ENCODE measurements around the gene HIF1A. TPM values are rescaled to one million over a fixed set of nuclear protein-coding genes. Genes with fewer than 3 reads are reported as not detected.

HIF1A gene
- total and polyA plus RNA-seq, 2 of the 8 experiments (the other 6 are each of a cell fraction or from before 2014, with no cell fraction given): 54.8 to 175 TPM

DNA sequence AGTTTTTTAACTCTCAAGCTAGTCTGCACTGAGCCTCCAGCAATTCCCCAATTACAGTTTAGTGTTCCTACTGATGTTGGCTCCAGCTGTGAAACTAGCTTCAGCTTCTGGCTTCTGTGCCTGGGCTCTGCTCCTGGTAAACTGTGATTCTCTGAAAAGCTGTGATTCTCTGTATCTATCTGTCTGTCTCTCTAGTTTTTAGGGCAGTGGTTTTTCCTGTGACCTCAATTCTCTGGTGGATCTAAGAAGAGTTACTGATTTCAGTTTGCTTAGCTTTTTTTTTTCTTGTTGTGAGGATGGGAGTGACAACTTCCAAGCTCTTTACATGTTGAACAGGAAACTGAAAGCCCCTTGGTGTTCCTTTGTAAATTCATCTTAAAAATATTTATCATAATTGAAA lies 3.8 kb upstream of the HIF1A start:
- POLR2A ChIA-PET (ENCODE audit: partially characterized antibody): interaction anchor here (0.6 to 2.2 kb wide), 4 partner anchors 11 to 192 kb away, joined by 3 to 5 read pairs (median 3); no protein-coding TSS in a partner anchor
- no peaks in the 10 kb centered on the region for H3K9me3 ChIP-seq (ENCODE audit: insufficient read depth in 2 of 2, low read depth in 1 of 2, low read length in 1 of 2)
- peaks cover 0 to 6% (median 0%) of the 10 kb centered on the region in 4 experiments; a peak in 3 of 7 replicates for H3K4me1 ChIP-seq (replicated peaks in 1 of 4; ENCODE audit: control insufficient read depth in 3 of 4, insufficient read depth in 4 of 4, low read length in 3 of 4)
- no peak overlapping the region for H3K9ac ChIP-seq (replicated peaks in 1 of 4; ENCODE audit: extremely low read depth in 1 of 4, low read depth in 3 of 4, low read length in 3 of 4)
- CTCF ChIA-PET (ENCODE audit: partially characterized antibody): interaction anchor here (0.7 to 1.7 kb wide), 3 partner anchors 11 to 216 kb away, joined by 3 to 7 read pairs (median 4); no protein-coding TSS in a partner anchor
- no peak overlapping the region for H4K5ac ChIP-seq (ENCODE audit: insufficient read length, low read depth, low read length)
- H3K27ac ChIP-seq (ENCODE audit: low read depth, low read length): no peak overlapping the region
- peaks cover 3% of the 10 kb centered on the region for H3K23me2 ChIP-seq (ENCODE audit: low read depth, low read length)
- no peak overlapping the region for H3K4ac ChIP-seq (replicated peaks; ENCODE audit: insufficient read length, low read depth, low read length)
- no peaks in the 10 kb centered on the region for H3K79me1 ChIP-seq (ENCODE audit: low read depth, low read length)
- no peak overlapping the region for H3K56ac ChIP-seq (replicated peaks; ENCODE audit: insufficient read length, low read depth, low read length)
- H2AK5ac ChIP-seq (ENCODE audit: low read depth, low read length): no peak overlapping the region
- no peak for DNase-seq (ENCODE audit: low read depth in 1 of 2, low spot score in 2 of 2)
- H2BK120ac ChIP-seq (replicated peaks; ENCODE audit: low read depth, low read length): no peak overlapping the region
- H3K36me3 ChIP-seq (ENCODE audit: control insufficient read depth in 2 of 4, insufficient read depth in 4 of 4, low read length in 3 of 4): no peaks in the 10 kb centered on the region
- H3K79me2 ChIP-seq (ENCODE audit: control insufficient read depth in 1 of 2, insufficient read depth in 2 of 2, low read length in 2 of 2): peaks cover 7% of the 10 kb centered on the region in 2 experiments
- peak overlapping the region; percentile 65; the same call in 1 of the 2 replicates for H2AFZ ChIP-seq (ENCODE audit: low read length)
- FAIRE-seq: no peak
- H2BK20ac ChIP-seq (ENCODE audit: low read length): no peak overlapping the region
- no peak overlapping the region for H4K91ac ChIP-seq (replicated peaks; ENCODE audit: insufficient read length, low read length)
- no peak overlapping the region for H3K18ac ChIP-seq (ENCODE audit: extremely low read depth, low read length)
- no peak overlapping the region for H3K14ac ChIP-seq (ENCODE audit: insufficient read length)
- H3K4me2 ChIP-seq (ENCODE audit: insufficient read depth in 1 of 2, low read depth in 2 of 2, low read length in 2 of 2): no peak overlapping the region
- H2BK15ac ChIP-seq (ENCODE audit: low read length): no peak overlapping the region
- no peaks in the 10 kb centered on the region for H4K20me1 ChIP-seq (replicated peaks in 1 of 2; ENCODE audit: control insufficient read depth in 1 of 2, insufficient read depth in 2 of 2, low read length in 2 of 2)
- no peak overlapping the region for H3K4me3 ChIP-seq (ENCODE audit: extremely low read depth in 1 of 4, insufficient read depth in 2 of 4, low read depth in 3 of 4, low read length in 4 of 4)
- no peak overlapping the region for H4K8ac ChIP-seq (ENCODE audit: extremely low read depth, insufficient read depth, low read length)
- H2BK5ac ChIP-seq (ENCODE audit: low read depth, low read length): no peak overlapping the region
- H2BK12ac ChIP-seq (ENCODE audit: low read depth, low read length): no peak overlapping the region
- H3K27me3 ChIP-seq (replicated peaks in 1 of 4; ENCODE audit: control insufficient read depth in 3 of 4, extremely low read depth in 1 of 4, insufficient read depth in 3 of 4, low read length in 3 of 4): no peaks in the 10 kb centered on the region
- H3K23ac ChIP-seq (ENCODE audit: insufficient read length): no peak overlapping the region
- TF ChIP-seq, protein P1, sequence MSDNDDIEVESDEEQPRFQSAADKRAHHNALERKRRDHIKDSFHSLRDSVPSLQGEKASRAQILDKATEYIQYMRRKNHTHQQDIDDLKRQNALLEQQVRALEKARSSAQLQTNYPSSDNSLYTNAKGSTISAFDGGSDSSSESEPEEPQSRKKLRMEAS (IDR thresholded peaks at IDR 0.05): no peak
- TF ChIP-seq EZH2 (IDR thresholded peaks at IDR 0.05; ENCODE audit: low read depth, low read length, severe bottlenecking) (no peak), JUND (IDR thresholded peaks at IDR 0.05; ENCODE audit: low read length) (no peak), CHD2 (IDR thresholded peaks at IDR 0.05; ENCODE audit: low read length) (no peak), FOSL1 (IDR thresholded peaks at IDR 0.05; ENCODE audit: insufficient read depth, low read depth, low read length) (no peak), NRF1 (IDR thresholded peaks at IDR 0.05; ENCODE audit: low read depth, low read length) (no peak), GTF2F1 (IDR thresholded peaks at IDR 0.05; ENCODE audit: borderline replicate concordance, low read depth, low read length) (no peak), KDM5A (IDR thresholded peaks at IDR 0.05; ENCODE audit: low read length) (no peak), EP300 (IDR thresholded peaks at IDR 0.05; ENCODE audit: borderline replicate concordance in 1 of 2, low read depth in 2 of 2, low read length in 2 of 2) (no peak), ZNF274 (IDR thresholded peaks at IDR 0.05; ENCODE audit: borderline replicate concordance, extremely low read depth, low read length) (no peak), TBP (IDR thresholded peaks at IDR 0.05; ENCODE audit: low read depth, low read length) (no peak), BCL11A (IDR thresholded peaks at IDR 0.05; ENCODE audit: low read depth in 2 of 2, low read length in 2 of 2) (no peak), POU5F1 (IDR thresholded peaks at IDR 0.05; ENCODE audit: low read depth, low read length) (no peak)
- TF ChIP-seq, protein P2, sequence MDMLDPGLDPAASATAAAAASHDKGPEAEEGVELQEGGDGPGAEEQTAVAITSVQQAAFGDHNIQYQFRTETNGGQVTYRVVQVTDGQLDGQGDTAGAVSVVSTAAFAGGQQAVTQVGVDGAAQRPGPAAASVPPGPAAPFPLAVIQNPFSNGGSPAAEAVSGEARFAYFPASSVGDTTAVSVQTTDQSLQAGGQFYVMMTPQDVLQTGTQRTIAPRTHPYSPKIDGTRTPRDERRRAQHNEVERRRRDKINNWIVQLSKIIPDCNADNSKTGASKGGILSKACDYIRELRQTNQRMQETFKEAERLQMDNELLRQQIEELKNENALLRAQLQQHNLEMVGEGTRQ (IDR thresholded peaks at IDR 0.05; ENCODE audit: low read length): no peak
